DND-41 (cell line): Measurements from ENCODE around the gene ABLIM1.

Source experiments
- CTCF ChIP-seq: IDR thresholded peaks from 2 replicates; pipeline ENCODE4 v1.5.1; 2012; ENCODE audit warnings: borderline replicate concordance, low read length, moderate library complexity, mild to moderate bottlenecking; ENCODE audit not compliant: poor library complexity, severe bottlenecking; ENCODE audit errors: extremely low read depth
- EZH2 ChIP-seq: IDR thresholded peaks from 3 replicates; pipeline ENCODE4 v1.6.1; 2012; ENCODE audit warnings: borderline replicate concordance, low read depth, mild to moderate bottlenecking, moderate library complexity, low read length, inconsistent platforms; ENCODE audit not compliant: severe bottlenecking

GRCh38 chr10:114571316-114571999 lies 86.6 kb downstream of the ABLIM1 start:
- TF ChIP-seq CTCF = no peak
- TF ChIP-seq EZH2 = no peak
